Activated CD8-positive, alpha-beta memory T cell treated with anti-CD3 and anti-CD28 coated beads, Interleukin-2, amount 10 ng/mL, durations not matched to agents 7 days and 5 days (primary cell): ENCODE measurements around the gene POLA1. TPM values are rescaled to one million over a fixed set of nuclear protein-coding genes. Genes with fewer than 3 reads are reported as not detected.

Experiments
- ATAC-seq: fragments of 150-1000 bp; cut with Tn5 transposase; one replicate; pipeline ENCODE4 v1.10.0; 2021; ENCODE audit warnings: moderate library complexity
- CTCF ChIA-PET: fragments of 350-600 bp; sonication (Branson Sonifier 250); formaldehyde crosslinking; loops from one replicate; lab custom pipeline; 2021; ENCODE audit warnings: antibody characterized with exemption; lab: Charles Lee
- DNase-seq: peaks from one replicate; pipeline ENCODE4 v3.0.0-alpha.2; 2020
- H3K27ac Mint-ChIP-seq: one replicate; pipeline ENCODE4 v1.8.0; 2021; ENCODE audit warnings: mild to moderate bottlenecking, mixed read lengths
- H3K27me3 Mint-ChIP-seq: one replicate; pipeline ENCODE4 v1.8.0; 2021; ENCODE audit warnings: mixed read lengths
- H3K36me3 Mint-ChIP-seq: one replicate; pipeline ENCODE4 v1.8.0; 2021; ENCODE audit warnings: mild to moderate bottlenecking, mixed read lengths
- H3K4me1 Mint-ChIP-seq: one replicate; pipeline ENCODE4 v1.8.0; 2021; ENCODE audit warnings: mixed read lengths
- H3K4me3 Mint-ChIP-seq: one replicate; pipeline ENCODE4 v1.8.0; 2021; ENCODE audit warnings: mild to moderate bottlenecking, moderate library complexity, mixed read lengths
- H3K9me3 Mint-ChIP-seq: one replicate; pipeline ENCODE4 v1.8.0; 2022; ENCODE audit warnings: low read depth, mixed read lengths
- total RNA-seq, 2 experiments: library from RNA; stranded (reverse); gene quantifications; one replicate each; pipeline ENCODE4 v1.2.3, GENCODE V29; 2021

The POLA1 gene
- total RNA-seq, 2 experiments from 2014 or later, result 35.7 to 36.5 TPM

DNA sequence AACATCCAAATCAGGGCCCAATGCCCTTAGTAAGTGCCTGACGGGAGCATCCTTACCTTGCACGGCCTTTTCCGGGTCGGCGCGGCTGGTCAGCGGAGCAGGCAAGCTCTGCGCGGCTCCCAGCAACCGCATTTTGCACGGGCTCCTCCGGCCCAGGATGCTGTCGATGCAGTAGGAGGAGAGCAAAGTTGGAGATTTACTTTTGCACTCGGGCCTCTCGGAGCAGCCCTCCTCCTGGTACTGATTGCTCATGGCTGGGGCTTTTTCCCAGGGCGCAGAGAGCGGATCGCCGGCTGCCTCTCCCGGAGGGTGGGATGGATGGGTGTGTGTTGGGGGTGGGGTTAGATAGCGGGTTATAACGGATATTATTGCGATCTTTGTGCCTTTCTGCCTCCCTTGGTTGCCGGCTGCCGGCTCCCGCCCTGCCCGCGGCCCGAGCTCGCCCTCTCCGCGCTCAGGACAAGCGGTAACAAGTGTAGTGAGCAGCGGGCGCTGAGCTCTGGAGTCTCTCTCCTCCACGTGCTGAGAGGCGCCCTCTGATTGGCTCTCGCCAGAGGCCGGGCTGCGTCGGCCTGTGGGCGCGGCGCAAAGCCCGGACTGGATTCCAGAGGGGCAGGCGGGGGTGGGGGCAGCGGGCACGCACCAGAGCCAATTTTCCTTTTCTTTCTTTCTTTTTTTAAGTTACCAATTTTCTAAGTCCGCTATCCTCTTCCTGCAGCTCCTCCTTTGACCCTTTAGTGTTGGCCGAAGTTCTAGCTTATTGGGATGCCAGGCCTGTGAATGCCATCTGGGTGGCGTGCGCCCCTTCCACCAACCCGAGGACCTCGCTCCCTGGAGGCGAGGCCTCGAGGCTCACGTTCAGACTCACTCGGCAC is 322.0 kb downstream of the POLA1 start, which contains the start of gene ARX:
ARX (minus strand) TSS at position 480 of the 875 bp plus-strand sequence; CDS start at position 252, 228 bp downstream.
- DNase-seq (no peak), ATAC-seq (peak; percentile 60)
- H3K4me3 Mint-ChIP-seq, result no peak within 1 kb of the TSS
- CTCF ChIA-PET, result interaction anchor here (0.9 kb wide), 1 partner anchor 177 kb away, joined by 3 read pairs; no protein-coding TSS in a partner anchor
- H3K4me1 Mint-ChIP-seq, result peaks cover 12% of the 10 kb centered on the region
- no peaks in the 10 kb centered on the region for H3K36me3 Mint-ChIP-seq
- H3K27ac Mint-ChIP-seq, result peak within 1 kb of the TSS; percentile 40
- peaks cover 76% of the 10 kb centered on the region for H3K27me3 Mint-ChIP-seq
- no peaks in the 10 kb centered on the region for H3K9me3 Mint-ChIP-seq

GRCh38 chrX:25016361-25016671 is 322.6 kb downstream of the POLA1 start:
- CTCF ChIA-PET, result interaction anchor here (0.9 kb wide), 1 partner anchor 177 kb away, joined by 3 read pairs; no protein-coding TSS in a partner anchor
- Mint-ChIP-seq H3K4me1 (peaks cover 12% of the 10 kb centered on the region), H3K27me3 (peaks cover 76% of the 10 kb centered on the region), H3K36me3 (no peaks in the 10 kb centered on the region), H3K9me3 (no peaks in the 10 kb centered on the region), H3K4me3 (no peak overlapping the region), H3K27ac (peak overlapping the region; percentile 40)
- ATAC-seq (no peak), DNase-seq (no peak)

GRCh38 chrX:25016938-25017598 is 323.4 kb downstream of the POLA1 start:
- H3K9me3 Mint-ChIP-seq, result no peaks in the 10 kb centered on the region
- H3K27ac Mint-ChIP-seq, result no peak overlapping the region
- peaks cover 76% of the 10 kb centered on the region for H3K27me3 Mint-ChIP-seq
- no peak for DNase-seq
- no peak overlapping the region for H3K4me3 Mint-ChIP-seq
- peaks cover 18% of the 10 kb centered on the region for H3K4me1 Mint-ChIP-seq
- no peak for ATAC-seq
- CTCF ChIA-PET, result no interaction called here
- no peaks in the 10 kb centered on the region for H3K36me3 Mint-ChIP-seq

DNA sequence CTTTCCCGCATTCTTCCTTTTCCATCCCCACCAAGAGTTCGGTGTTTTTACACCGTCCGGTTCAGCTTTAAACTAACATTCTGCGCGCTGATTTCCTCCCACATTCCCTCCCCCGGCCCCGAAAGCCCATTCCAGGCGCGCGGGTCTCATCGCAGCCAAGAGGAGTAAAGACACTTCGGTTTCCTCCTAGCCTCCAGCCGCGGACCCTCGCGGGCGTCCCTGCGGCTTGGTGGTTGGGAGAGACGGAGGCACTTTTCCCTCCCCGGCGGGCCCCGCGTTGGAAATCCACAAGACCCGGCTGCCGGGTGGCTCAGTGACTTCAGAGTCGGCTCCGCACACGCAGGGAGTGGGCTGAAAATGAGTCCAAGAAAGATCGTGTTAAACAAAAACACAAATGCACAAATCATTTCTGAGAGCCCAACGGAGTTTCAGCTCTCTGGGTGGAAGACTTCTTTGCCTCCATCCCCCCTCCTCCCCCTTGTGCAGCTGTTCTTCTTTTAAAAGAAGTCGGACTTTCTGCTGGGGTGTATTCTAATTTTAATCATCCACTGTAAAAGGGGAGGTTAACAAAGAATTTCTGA is 324.0 kb downstream of the POLA1 start:
- peaks cover 76% of the 10 kb centered on the region for H3K27me3 Mint-ChIP-seq
- CTCF ChIA-PET, result no interaction called here
- H3K36me3 Mint-ChIP-seq, result no peaks in the 10 kb centered on the region
- H3K4me1 Mint-ChIP-seq, result peaks cover 19% of the 10 kb centered on the region
- no peak overlapping the region for H3K4me3 Mint-ChIP-seq
- H3K27ac Mint-ChIP-seq, result no peak overlapping the region
- ATAC-seq, result no peak
- DNase-seq, result no peak
- no peaks in the 10 kb centered on the region for H3K9me3 Mint-ChIP-seq

GRCh38 chrX:25018682-25019081 is 325.0 kb downstream of the POLA1 start:
- Mint-ChIP-seq H3K27me3 (peaks cover 80% of the 10 kb centered on the region), H3K27ac (no peak overlapping the region)

GRCh38 chrX:25019707-25020390 is 326.1 kb downstream of the POLA1 start:
- Mint-ChIP-seq H3K9me3 (no peaks in the 10 kb centered on the region), H3K27me3 (peaks cover 82% of the 10 kb centered on the region), H3K4me1 (peaks cover 15% of the 10 kb centered on the region), H3K4me3 (no peak overlapping the region), H3K27ac (no peak overlapping the region), H3K36me3 (no peaks in the 10 kb centered on the region)
- no peak for DNase-seq
- CTCF ChIA-PET, result interaction anchor here (2.3 to 4.0 kb wide), 4 partner anchors 9 to 181 kb away, joined by 7 to 28 read pairs (median 15); no protein-coding TSS in a partner anchor
- ATAC-seq, result no peak

More at GRCh38 chrX:25018682-25019081, 325.0 kb downstream of the POLA1 start:
- Mint-ChIP-seq H3K4me1 (peaks cover 17% of the 10 kb centered on the region), H3K36me3 (no peaks in the 10 kb centered on the region), H3K4me3 (no peak overlapping the region), H3K9me3 (no peaks in the 10 kb centered on the region)
- no peak for DNase-seq
- ATAC-seq, result no peak
- CTCF ChIA-PET, result no interaction called here

DNA sequence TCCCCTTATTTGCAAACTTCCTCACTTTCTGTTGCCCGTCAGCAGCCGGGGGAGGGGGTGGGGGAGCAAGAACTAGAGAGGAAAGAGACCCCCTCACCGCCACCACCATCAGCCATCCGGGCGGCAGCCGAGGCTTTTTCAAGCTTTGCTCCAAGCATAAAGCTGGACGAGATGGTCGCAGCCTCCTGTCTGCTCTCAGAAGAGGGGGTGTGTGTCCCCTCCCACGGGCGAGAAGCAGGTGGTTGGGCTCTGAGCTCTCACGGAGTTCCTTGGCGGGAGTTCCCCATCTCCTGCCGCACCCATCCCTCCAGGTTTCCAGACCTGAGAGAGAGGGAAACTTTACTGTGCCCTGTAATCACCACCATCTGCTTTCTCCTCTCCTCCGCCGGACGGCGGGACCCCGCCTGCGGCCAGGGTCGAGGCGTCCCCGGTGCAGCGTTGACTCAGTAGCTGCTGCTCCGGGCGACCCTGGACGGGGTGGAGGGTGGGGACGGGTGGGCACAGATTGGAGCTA is 326.7 kb downstream of the POLA1 start:
- Mint-ChIP-seq H3K4me3 (no peak overlapping the region), H3K36me3 (no peaks in the 10 kb centered on the region), H3K27ac (no peak overlapping the region), H3K4me1 (peaks cover 13% of the 10 kb centered on the region), H3K27me3 (peaks cover 83% of the 10 kb centered on the region), H3K9me3 (no peaks in the 10 kb centered on the region)
- ATAC-seq, result no peak
- DNase-seq, result no peak
- CTCF ChIA-PET, result interaction anchor here (1.6 to 4.0 kb wide), 6 partner anchors 10 to 181 kb away, joined by 4 to 28 read pairs (median 14); no protein-coding TSS in a partner anchor

DNA sequence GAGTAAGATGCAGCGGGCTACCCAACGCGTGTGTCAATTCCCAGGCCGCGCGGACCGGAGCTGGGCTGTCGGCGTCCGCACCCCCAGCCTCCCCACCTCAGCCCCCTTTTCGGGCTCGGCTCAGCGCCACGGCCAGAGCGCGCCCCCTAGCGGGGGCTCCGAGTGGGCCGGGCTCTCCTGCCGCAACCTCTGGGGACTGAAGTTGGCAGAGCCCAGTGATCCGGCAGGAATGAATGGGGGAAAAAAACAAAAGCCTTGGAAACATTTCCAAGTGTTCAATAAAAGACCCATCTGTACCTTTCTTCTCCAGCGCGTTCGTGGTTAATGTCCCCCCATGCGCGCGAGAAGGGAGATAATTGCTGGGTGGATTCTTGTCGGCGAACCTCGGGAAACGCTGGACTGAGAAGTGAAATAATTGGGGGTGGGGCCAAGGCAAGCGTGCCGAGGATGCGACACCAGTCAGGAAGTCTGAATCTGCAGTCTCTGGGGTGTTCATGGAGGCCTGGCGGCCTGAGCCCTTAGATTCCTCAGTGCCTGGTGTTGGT is 327.3 kb downstream of the POLA1 start:
- ATAC-seq, result peak; percentile 76
- peaks cover 84% of the 10 kb centered on the region for H3K27me3 Mint-ChIP-seq
- no peaks in the 10 kb centered on the region for H3K36me3 Mint-ChIP-seq
- peak; percentile 45 for DNase-seq
- no peak overlapping the region for H3K4me3 Mint-ChIP-seq
- no peak overlapping the region for H3K27ac Mint-ChIP-seq
- CTCF ChIA-PET, result interaction anchor here (1.2 to 4.0 kb wide), 8 partner anchors 10 to 182 kb away, joined by 3 to 28 read pairs (median 10); no protein-coding TSS in a partner anchor
- peaks cover 12% of the 10 kb centered on the region for H3K4me1 Mint-ChIP-seq
- no peaks in the 10 kb centered on the region for H3K9me3 Mint-ChIP-seq

DNA sequence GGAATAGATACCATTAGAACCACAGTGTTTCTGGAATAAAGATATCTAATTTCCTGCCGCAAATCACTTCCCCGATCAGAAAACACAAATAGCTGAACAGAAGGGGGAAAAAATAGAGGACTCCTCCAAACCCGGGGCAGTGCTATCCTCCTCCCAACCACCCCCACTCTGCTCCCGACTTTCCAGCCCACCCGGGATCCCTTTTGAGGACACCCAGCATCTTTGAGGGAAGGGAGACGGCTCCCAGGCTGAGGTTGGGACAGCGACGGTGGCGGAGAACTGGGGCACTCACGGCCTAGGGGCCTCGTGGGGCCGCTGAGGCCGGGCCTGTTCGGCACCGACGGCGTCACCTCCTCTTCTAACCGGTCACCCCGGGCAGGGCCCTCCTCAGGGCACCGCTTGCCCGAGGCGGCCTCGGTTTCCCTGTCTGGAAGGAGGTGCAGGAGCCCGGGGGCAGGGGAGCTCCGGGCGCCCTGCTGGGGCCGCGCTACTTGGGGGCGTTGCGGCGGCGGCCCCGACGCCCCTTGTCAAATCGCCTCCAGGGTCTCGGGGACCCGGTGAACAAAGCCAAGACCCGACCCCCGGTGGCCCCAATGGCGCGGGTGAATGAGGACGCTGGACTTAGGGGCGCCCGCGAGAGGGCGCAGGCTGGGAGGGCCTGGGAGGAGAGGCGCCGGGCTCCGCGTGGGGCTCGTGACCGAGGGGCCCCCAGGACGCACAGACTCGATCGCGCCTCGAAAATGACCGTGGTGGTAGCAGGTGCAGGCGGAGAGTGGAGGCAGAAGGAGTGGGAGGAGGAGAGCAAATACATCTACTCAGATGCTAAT is 329.0 kb downstream of the POLA1 start:
- H3K4me1 Mint-ChIP-seq, result peaks cover 9% of the 10 kb centered on the region
- H3K9me3 Mint-ChIP-seq, result no peaks in the 10 kb centered on the region
- no peaks in the 10 kb centered on the region for H3K36me3 Mint-ChIP-seq
- ATAC-seq, result no peak
- no peak overlapping the region for H3K4me3 Mint-ChIP-seq
- no peak for DNase-seq
- H3K27me3 Mint-ChIP-seq, result peaks cover 77% of the 10 kb centered on the region
- no peak overlapping the region for H3K27ac Mint-ChIP-seq
- CTCF ChIA-PET, result interaction anchor here (0.7 to 4.0 kb wide), 8 partner anchors 11 to 270 kb away, joined by 3 to 28 read pairs (median 6); no protein-coding TSS in a partner anchor

DNA sequence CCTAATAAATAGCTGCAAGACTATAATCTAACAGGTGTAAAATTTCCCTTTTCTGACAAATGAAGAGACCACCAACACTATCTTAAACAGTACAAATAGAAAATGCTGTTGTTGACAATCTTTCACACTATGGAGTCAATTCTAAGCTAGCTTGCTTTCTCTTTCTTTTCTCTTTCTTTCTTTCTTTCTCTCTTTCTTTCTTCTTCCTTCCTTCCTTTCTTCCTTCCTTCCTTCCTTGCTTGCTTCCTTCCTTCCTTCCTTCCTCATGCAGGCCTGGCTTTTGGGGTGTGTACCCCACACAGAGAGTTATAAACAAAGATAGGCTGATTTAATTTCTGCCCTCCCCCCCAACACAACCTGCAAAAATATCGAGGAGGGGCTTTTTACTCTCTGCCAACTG is 330.2 kb downstream of the POLA1 start:
- no peak for ATAC-seq
- H3K9me3 Mint-ChIP-seq, result no peaks in the 10 kb centered on the region
- no peaks in the 10 kb centered on the region for H3K36me3 Mint-ChIP-seq
- peaks cover 9% of the 10 kb centered on the region for H3K4me1 Mint-ChIP-seq
- DNase-seq, result no peak
- CTCF ChIA-PET, result interaction anchor here (2.0 kb wide), 1 partner anchor 120 kb away, joined by 15 read pairs; no protein-coding TSS in a partner anchor
- peaks cover 71% of the 10 kb centered on the region for H3K27me3 Mint-ChIP-seq
- H3K4me3 Mint-ChIP-seq, result no peak overlapping the region
- no peak overlapping the region for H3K27ac Mint-ChIP-seq

DNA sequence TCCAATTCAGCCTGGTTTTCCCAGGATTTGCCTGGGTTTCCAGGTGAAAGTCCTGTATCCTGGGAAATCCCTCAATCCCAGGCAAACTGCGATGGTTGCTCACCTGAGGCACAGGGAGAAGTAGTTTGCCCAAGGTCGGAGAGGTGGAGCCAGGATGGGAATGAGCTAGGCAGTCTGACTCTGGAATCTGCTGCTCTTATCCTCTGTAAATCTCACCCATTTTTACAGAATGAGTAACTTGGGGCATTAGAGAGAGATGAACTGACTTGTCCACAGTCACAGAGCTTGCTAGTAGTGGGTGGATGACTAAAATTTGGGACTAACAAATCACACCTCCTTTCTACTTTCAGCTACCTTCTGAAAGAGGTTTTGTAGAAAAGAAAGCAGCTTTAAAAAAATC is 331.9 kb downstream of the POLA1 start:
- CTCF ChIA-PET, result no interaction called here
- no peaks in the 10 kb centered on the region for H3K36me3 Mint-ChIP-seq
- ATAC-seq (no peak), DNase-seq (no peak)
- no peak overlapping the region for H3K4me3 Mint-ChIP-seq
- no peaks in the 10 kb centered on the region for H3K9me3 Mint-ChIP-seq
- H3K27ac Mint-ChIP-seq, result no peak overlapping the region
- H3K27me3 Mint-ChIP-seq, result peaks cover 56% of the 10 kb centered on the region
- H3K4me1 Mint-ChIP-seq, result peaks cover 7% of the 10 kb centered on the region

DNA sequence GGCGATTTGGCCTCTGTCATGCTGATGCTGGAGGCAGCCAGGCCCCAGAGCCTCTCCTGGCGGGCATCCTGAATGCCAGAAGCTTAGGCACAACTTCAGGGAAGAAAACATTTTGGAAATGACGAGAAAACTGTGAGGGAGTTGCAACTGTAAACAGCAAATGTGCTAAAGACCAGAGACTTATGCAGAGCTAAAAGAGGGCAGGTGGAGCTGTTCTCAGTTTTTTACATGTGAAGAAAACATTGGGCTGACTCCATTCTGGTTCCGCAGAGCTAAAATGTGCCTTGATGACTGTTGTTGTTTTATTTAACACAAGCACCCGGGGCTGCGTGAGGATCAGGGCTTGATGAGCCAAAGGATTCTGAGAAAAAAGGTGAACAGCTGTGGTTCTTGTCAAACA is 332.9 kb downstream of the POLA1 start:
- H3K27ac Mint-ChIP-seq, result no peak overlapping the region
- peaks cover 49% of the 10 kb centered on the region for H3K27me3 Mint-ChIP-seq
- DNase-seq, result no peak
- no peak overlapping the region for H3K4me3 Mint-ChIP-seq
- no peaks in the 10 kb centered on the region for H3K9me3 Mint-ChIP-seq
- no peaks in the 10 kb centered on the region for H3K36me3 Mint-ChIP-seq
- no peak for ATAC-seq
- CTCF ChIA-PET, result no interaction called here
- H3K4me1 Mint-ChIP-seq, result peaks cover 6% of the 10 kb centered on the region
